Peyer's patch (tissue), 4 donors: ENCODE data around the gene CST6. TPM values are rescaled to one million over a fixed set of nuclear protein-coding genes. Genes with fewer than 3 reads are reported as not detected.

ENCODE experiments used
- DNase-seq, 3 donors: peaks; one replicate each; pipeline ENCODE4 v3.0.0-alpha.2; 2017 to 2019
- H3K27ac ChIP-seq, 4 donors: fragments of 200-600 bp; sonication (generic); one replicate each; pipeline ENCODE4 v1.5.1; 2016 to 2019
- H3K27me3 ChIP-seq, 2 donors: fragments of 200-600 bp; sonication (generic); one replicate each; pipeline ENCODE4 v1.5.1; 2019
- H3K36me3 ChIP-seq, 3 donors: fragments of 200-600 bp; sonication (generic); one replicate each; pipeline ENCODE4 v1.5.1; 2016 to 2019
- H3K4me1 ChIP-seq, 4 donors: fragments of 200-600 bp; sonication (generic); one replicate each; pipeline ENCODE4 v1.5.1; 2016 to 2019
- H3K4me3 ChIP-seq, 4 donors: fragments of 200-600 bp; sonication (generic); 1 replicate in 3 of 4; 2 replicates in 1 of 4; pipeline ENCODE4 v1.5.1; 2016 to 2019; ENCODE audit warnings: mild to moderate bottlenecking in 1 of 4
- H3K9me3 ChIP-seq, 4 donors: fragments of 200-600 bp; sonication (generic); one replicate each; pipeline ENCODE4 v1.5.1; 2016 to 2019; ENCODE audit warnings: mild to moderate bottlenecking in 1 of 4
- CTCF ChIP-seq, 6 experiments: fragments of 450-650 bp in 4 of 6; fragments of 200-600 bp in 2 of 6; sonication (generic) in 1 of 6; IDR thresholded peaks; one replicate each; pipeline ENCODE4 v1.5.1; 2017 to 2019; ENCODE audit warnings: antibody characterized with exemption in 6 of 6, mild to moderate bottlenecking in 3 of 6, moderate library complexity in 1 of 6
- POLR2A ChIP-seq, 2 donors: fragments of 450-650 bp; IDR thresholded peaks; one replicate each; pipeline ENCODE4 v1.5.1; 2017; ENCODE audit warnings: antibody characterized with exemption in 2 of 2, mild to moderate bottlenecking in 2 of 2, moderate library complexity in 2 of 2
- total RNA-seq, 4 donors: library from RNA; depleted of rRNA; stranded (reverse); fragments of >200 nt; gene quantifications; one replicate each; pipeline ENCODE4 v1.1.0, GENCODE V29; 2016

Gene CST6
- total RNA-seq, 4 donors from 2014 or later: not detected

DNA sequence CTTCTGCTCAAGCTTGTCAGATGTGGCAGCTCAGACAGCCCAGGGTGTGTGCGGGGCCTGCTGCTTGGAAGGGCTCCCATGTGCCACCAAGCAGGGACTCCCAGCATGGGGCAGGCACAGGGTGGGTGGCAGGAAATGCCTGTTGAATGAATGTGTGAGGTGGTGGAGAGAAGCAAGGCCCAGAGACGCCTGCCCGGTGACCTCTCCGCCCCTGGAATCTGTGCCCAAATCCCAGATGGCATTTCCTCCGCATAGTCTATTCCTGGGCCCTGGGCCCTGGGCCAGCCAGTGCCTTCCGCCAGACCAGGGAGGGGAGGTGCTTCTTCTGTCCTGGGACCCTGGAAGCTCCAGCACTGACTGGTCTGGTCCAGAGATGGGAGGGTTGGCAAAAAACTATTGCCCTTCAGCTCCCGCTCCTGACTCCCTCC, 3.7 kb downstream of the CST6 start:
- H3K27ac ChIP-seq: no peak overlapping the region

GRCh38 chr11:66015936-66016792, 4.4 kb downstream of the CST6 start:
- Histone ChIP-seq H3K27me3 (peaks cover 0 to 17% of the 10 kb centered on the region in 2 donors), H3K4me1 (peaks cover 0 to 6% (median 1%) of the 10 kb centered on the region in 4 donors), H3K9me3 (no peaks in the 10 kb centered on the region), H3K27ac (no peak overlapping the region), H3K4me3 (no peak overlapping the region), H3K36me3 (no peaks in the 10 kb centered on the region)
- no peak for DNase-seq
- TF ChIP-seq POLR2A (IDR thresholded peaks at IDR 0.05) (no peak), CTCF (IDR thresholded peaks at IDR 0.05) (no peak)

More for the DNA sequence above, 3.7 kb downstream of the CST6 start:
- no peaks in the 10 kb centered on the region for H3K36me3 ChIP-seq
- peaks cover 0 to 6% (median 1%) of the 10 kb centered on the region in 4 donors for H3K4me1 ChIP-seq
- H3K4me3 ChIP-seq: no peak overlapping the region
- no peak for TF ChIP-seq CTCF (IDR thresholded peaks at IDR 0.05)
- H3K9me3 ChIP-seq: no peaks in the 10 kb centered on the region
- H3K27me3 ChIP-seq: peaks cover 0 to 17% of the 10 kb centered on the region in 2 donors
- DNase-seq: no peak

GRCh38 chr11:66016793-66017177, 5.0 kb downstream of the CST6 start:
- H3K9me3 ChIP-seq: no peaks in the 10 kb centered on the region
- peaks cover 0 to 4% (median under 1%) of the 10 kb centered on the region in 4 donors for H3K4me1 ChIP-seq
- no peak overlapping the region for H3K4me3 ChIP-seq
- no peaks in the 10 kb centered on the region for H3K36me3 ChIP-seq
- H3K27me3 ChIP-seq: peaks cover 0 to 13% of the 10 kb centered on the region in 2 donors
- no peak overlapping the region for H3K27ac ChIP-seq
- no peak for DNase-seq
- TF ChIP-seq POLR2A (IDR thresholded peaks at IDR 0.05) (no peak), CTCF (IDR thresholded peaks at IDR 0.05) (no peak)

DNA sequence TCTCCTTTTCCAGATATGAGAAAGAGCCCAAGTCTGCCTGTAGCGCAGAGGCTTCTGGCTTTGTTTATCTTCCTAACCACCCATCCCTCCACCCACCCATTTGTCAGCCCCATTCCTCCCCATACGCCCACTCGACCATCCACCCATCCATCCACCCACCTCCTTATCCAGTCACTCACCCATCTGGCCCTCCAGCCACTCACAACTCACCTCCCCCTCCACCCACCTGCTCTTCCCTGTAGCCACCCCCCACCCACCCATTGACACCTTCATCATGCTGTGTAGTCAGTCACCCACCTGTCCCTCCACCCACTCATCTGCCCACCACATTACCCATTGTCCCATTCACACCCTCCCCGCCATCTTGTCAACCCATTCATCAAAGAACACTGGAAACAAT, 5.5 kb downstream of the CST6 start:
- DNase-seq: no peak
- H3K4me3 ChIP-seq: no peak overlapping the region
- no peaks in the 10 kb centered on the region for H3K9me3 ChIP-seq
- peaks cover 0 to 3% (median 1%) of the 10 kb centered on the region in 4 donors for H3K4me1 ChIP-seq
- H3K36me3 ChIP-seq: no peaks in the 10 kb centered on the region
- H3K27ac ChIP-seq: no peak overlapping the region
- H3K27me3 ChIP-seq: peaks cover 0 to 8% of the 10 kb centered on the region in 2 donors
- no peak for TF ChIP-seq POLR2A (IDR thresholded peaks at IDR 0.05)
- no peak for TF ChIP-seq CTCF (IDR thresholded peaks at IDR 0.05)

- Histone ChIP-seq H3K27me3 (no peaks in the 10 kb centered on the region), H3K36me3 (no peaks in the 10 kb centered on the region), H3K4me3 (no peak overlapping the region), H3K4me1 (peaks cover 0 to 7% (median 3%) of the 10 kb centered on the region in 4 donors), H3K27ac (no peak overlapping the region), H3K9me3 (no peaks in the 10 kb centered on the region)
- DNase-seq: no peak
- TF ChIP-seq POLR2A (IDR thresholded peaks at IDR 0.05) (no peak), CTCF (IDR thresholded peaks at IDR 0.05) (no peak)
Observed at GRCh38 chr11:66020212-66020611, 8.4 kb downstream of the CST6 start.
